Muscle of leg (tissue), 11 donors: Measurements from ENCODE around the gene RIPK3. TPM values are rescaled to one million over a fixed set of nuclear protein-coding genes. Genes with fewer than 3 reads are reported as not detected.

ENCODE experiments used
- DNase-seq: peaks from one replicate; pipeline ENCODE4 v3.0.0; 2013
- H3K27ac ChIP-seq: one replicate; pipeline ENCODE4 v1.5.1; 2013; ENCODE audit warnings: mild to moderate bottlenecking, low read length, control low read depth
- H3K27me3 ChIP-seq: one replicate; pipeline ENCODE4 v1.6.1; 2013; ENCODE audit warnings: low read length; ENCODE audit not compliant: control insufficient read depth, insufficient read depth
- H3K36me3 ChIP-seq: one replicate; pipeline ENCODE4 v1.6.1; 2013; ENCODE audit warnings: low read length; ENCODE audit not compliant: control insufficient read depth, insufficient read depth
- H3K4me1 ChIP-seq: one replicate; pipeline ENCODE4 v1.6.1; 2013; ENCODE audit warnings: low read length; ENCODE audit not compliant: control insufficient read depth, insufficient read depth
- H3K4me3 ChIP-seq: one replicate; pipeline ENCODE4 v1.5.1; 2013; ENCODE audit warnings: low read length, control low read depth
- H3K9me3 ChIP-seq: replicated peaks from 2 replicates; pipeline ENCODE4 v1.6.1; 2013; ENCODE audit warnings: low read depth, low read length; ENCODE audit not compliant: control insufficient read depth
- WGBS: methylation state at CpG from one replicate; pipeline ENCODE4 v1.1.5; 2013; ENCODE audit warnings: missing lambda C conversion rate; ENCODE audit not compliant: insufficient coverage; 5-methylcytosine and 5-hydroxymethylcytosine counted together
- polyA plus RNA-seq, 8 donors: library from polyadenylated mRNA; unstranded; fragments of 120-200 nt; gene quantifications; one replicate each; pipeline versions ENCODE4 v1.2.1 to v1.2.3, GENCODE V29; 2013; ENCODE audit warnings: inconsistent platforms in 1 of 8, low replicate concordance in 1 of 8; ENCODE audit not compliant: insufficient read length in 8 of 8, insufficient read depth in 1 of 8
- total RNA-seq: library from RNA; stranded (reverse); fragments of 120-200 nt; gene quantifications from one replicate; pipeline ENCODE4 v1.2.4, GENCODE V29; 2013

Gene RIPK3
- total and polyA plus RNA-seq, 9 donors, result 1.1 to 3.6 (median 1.3) TPM

GRCh38 chr14:24307575-24308341 is 32.0 kb downstream of the RIPK3 start, which contains the start of gene CIDEB:
TSS of gene CIDEB (minus strand) at chr14:24307977. CDS start at chr14:24307858, 119 bp downstream.
- DNase-seq, result peak; percentile 71
- 75% methylated on average over 5 of the region's 6 CpGs for WGBS
- no peaks in the 10 kb centered on the region for H3K9me3 ChIP-seq
- no peaks in the 10 kb centered on the region for H3K27me3 ChIP-seq
- no peak within 1 kb of the TSS for H3K27ac ChIP-seq
- H3K4me3 ChIP-seq, result no peak within 1 kb of the TSS
- H3K4me1 ChIP-seq, result peaks cover 27% of the 10 kb centered on the region
- peaks cover 52% of the 10 kb centered on the region for H3K36me3 ChIP-seq

- H3K27ac ChIP-seq, result no peak overlapping the region
- WGBS, result 96% methylated on average over 9 of the region's 11 CpGs
Observed at GRCh38 chr14:24307156-24307574, 32.6 kb downstream of the RIPK3 start.

GRCh38 chr14:24304019-24304387 is 35.8 kb downstream of the RIPK3 start:
- WGBS, result 98% methylated on average over 11 of the region's 11 CpGs
- peaks cover 69% of the 10 kb centered on the region for H3K36me3 ChIP-seq

More at GRCh38 chr14:24307156-24307574, 32.6 kb downstream of the RIPK3 start:
- no peak for DNase-seq
- Histone ChIP-seq H3K9me3 (no peaks in the 10 kb centered on the region), H3K27me3 (no peaks in the 10 kb centered on the region), H3K4me1 (peaks cover 21% of the 10 kb centered on the region), H3K36me3 (peaks cover 58% of the 10 kb centered on the region), H3K4me3 (no peak overlapping the region)

GRCh38 chr14:24300326-24300980 is 39.3 kb downstream of the RIPK3 start:
- no peak for DNase-seq
- Histone ChIP-seq H3K27me3 (no peaks in the 10 kb centered on the region), H3K27ac (peak overlapping the region; percentile 67), H3K36me3 (peaks cover 54% of the 10 kb centered on the region), H3K4me3 (peak overlapping the region; percentile 97), H3K9me3 (no peaks in the 10 kb centered on the region), H3K4me1 (peaks cover 20% of the 10 kb centered on the region)
- WGBS, result 44% methylated on average over 12 of the region's 16 CpGs

More at GRCh38 chr14:24304019-24304387, 35.8 kb downstream of the RIPK3 start:
- Histone ChIP-seq H3K27me3 (no peaks in the 10 kb centered on the region), H3K27ac (no peak overlapping the region), H3K4me3 (no peak overlapping the region), H3K4me1 (peaks cover 15% of the 10 kb centered on the region), H3K9me3 (no peaks in the 10 kb centered on the region)
- no peak for DNase-seq

- peaks cover 20% of the 10 kb centered on the region for H3K4me1 ChIP-seq
- H3K27me3 ChIP-seq, result no peaks in the 10 kb centered on the region
- no peaks in the 10 kb centered on the region for H3K9me3 ChIP-seq
- peaks cover 48% of the 10 kb centered on the region for H3K36me3 ChIP-seq
- WGBS, result under 1% methylated on average over 74 of the region's 75 CpGs
- peak within 1 kb of the TSS; percentile 84 for H3K27ac ChIP-seq
- H3K4me3 ChIP-seq, result peak within 1 kb of the TSS; percentile 97
- DNase-seq, result peak; percentile 95
Observed at GRCh38 chr14:24299255-24300191, 40.3 kb downstream of the RIPK3 start, which contains the start of the genes DHRS1 and NOP9. TSS of gene DHRS1 (minus strand) at chr14:24299780. CDS start at chr14:24299106, 674 bp downstream. TSS of gene NOP9 (plus strand) at chr14:24299850. CDS start at chr14:24299955, 105 bp downstream.

- peaks cover 20% of the 10 kb centered on the region for H3K4me1 ChIP-seq
- peak overlapping the region; percentile 84 for H3K27ac ChIP-seq
- no peaks in the 10 kb centered on the region for H3K9me3 ChIP-seq
- DNase-seq, result no peak
- no peaks in the 10 kb centered on the region for H3K27me3 ChIP-seq
- peak overlapping the region; percentile 97 for H3K4me3 ChIP-seq
- WGBS, result 67% methylated on average over 7 of the region's 7 CpGs
- H3K36me3 ChIP-seq, result peaks cover 41% of the 10 kb centered on the region
Observed at GRCh38 chr14:24298892-24299254, 40.9 kb downstream of the RIPK3 start.

GRCh38 chr14:24297190-24297964 is 42.4 kb downstream of the RIPK3 start:
- no peak overlapping the region for H3K4me3 ChIP-seq
- WGBS, result 53% methylated on average over 5 of the region's 5 CpGs
- H3K27me3 ChIP-seq, result no peaks in the 10 kb centered on the region
- H3K27ac ChIP-seq, result no peak overlapping the region
- peaks cover 20% of the 10 kb centered on the region for H3K4me1 ChIP-seq
- no peaks in the 10 kb centered on the region for H3K9me3 ChIP-seq
- no peak for DNase-seq
- H3K36me3 ChIP-seq, result peaks cover 30% of the 10 kb centered on the region

- peak; percentile 81 for DNase-seq
- Histone ChIP-seq H3K4me3 (no peak overlapping the region), H3K27me3 (no peaks in the 10 kb centered on the region), H3K27ac (no peak overlapping the region), H3K9me3 (no peaks in the 10 kb centered on the region), H3K36me3 (peaks cover 30% of the 10 kb centered on the region), H3K4me1 (peaks cover 20% of the 10 kb centered on the region)
- WGBS, result 67% methylated on average over 6 of the region's 12 CpGs
Observed at GRCh38 chr14:24296341-24297157, 43.2 kb downstream of the RIPK3 start.
